T-helper 1 cell treated with Interleukin-12 subunit alpha and Interleukin-12 subunit beta and Interleukin-4 antibody, amounts not matched to agents 30 μg/mL and 1 μg/mL, for 36 hours (primary cell): ENCODE data around the gene RIPK4.
A peak's percentile ranks its signal among the peaks of the same experiment; 100 is the strongest.

ENCODE experiments used
- H3K27ac Mint-ChIP-seq: one replicate; pipeline ENCODE4 v1.8.0; 2021; ENCODE audit warnings: mild to moderate bottlenecking, mixed read lengths
- H3K27me3 Mint-ChIP-seq: one replicate; pipeline ENCODE4 v1.8.0; 2021; ENCODE audit warnings: low read depth, mixed read lengths
- H3K36me3 Mint-ChIP-seq: one replicate; pipeline ENCODE4 v1.8.0; 2021; ENCODE audit warnings: low read depth, mixed read lengths
- H3K4me1 Mint-ChIP-seq: one replicate; pipeline ENCODE4 v1.8.0; 2021; ENCODE audit warnings: low read depth, mixed read lengths
- H3K4me3 Mint-ChIP-seq: one replicate; pipeline ENCODE4 v1.8.0; 2021; ENCODE audit warnings: mild to moderate bottlenecking, moderate library complexity, mixed read lengths
- H3K9me3 Mint-ChIP-seq: one replicate; pipeline ENCODE4 v1.8.0; 2021; ENCODE audit warnings: mixed read lengths

Gene RIPK4

DNA sequence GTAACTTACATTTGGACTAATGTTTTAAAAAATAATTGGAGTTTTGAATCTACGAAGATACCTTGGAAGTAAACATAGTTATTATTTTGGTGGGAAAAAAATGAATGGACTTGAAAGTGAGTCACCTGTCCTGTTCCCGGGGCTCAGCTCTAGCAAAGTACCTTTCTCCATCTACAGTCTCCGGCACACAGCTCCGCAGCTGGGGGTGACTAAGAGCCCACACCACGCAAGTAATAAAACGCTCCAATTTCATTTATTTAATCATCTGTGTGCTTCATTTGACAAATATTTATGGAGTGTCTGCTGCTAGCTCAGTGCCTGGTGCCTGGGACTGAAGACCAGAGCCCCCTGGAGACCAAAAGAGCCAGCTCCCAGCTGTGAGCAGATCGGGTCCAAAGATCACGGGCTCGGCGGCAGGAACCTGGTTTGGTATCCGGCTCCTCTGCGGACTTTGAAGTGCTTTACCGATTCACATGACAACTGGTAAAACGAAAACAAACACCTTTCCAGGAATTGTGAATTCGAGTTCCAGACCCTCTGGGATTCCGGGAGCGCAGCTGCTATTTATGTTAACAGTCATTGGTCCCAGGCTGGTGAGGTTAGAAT, 1.7 kb upstream of the RIPK4 start:
- Mint-ChIP-seq H3K9me3 (no peaks in the 10 kb centered on the region), H3K27ac (no peak overlapping the region), H3K4me1 (peaks cover 21% of the 10 kb centered on the region), H3K36me3 (no peaks in the 10 kb centered on the region), H3K27me3 (peaks cover 79% of the 10 kb centered on the region), H3K4me3 (peak overlapping the region; percentile 73)

DNA sequence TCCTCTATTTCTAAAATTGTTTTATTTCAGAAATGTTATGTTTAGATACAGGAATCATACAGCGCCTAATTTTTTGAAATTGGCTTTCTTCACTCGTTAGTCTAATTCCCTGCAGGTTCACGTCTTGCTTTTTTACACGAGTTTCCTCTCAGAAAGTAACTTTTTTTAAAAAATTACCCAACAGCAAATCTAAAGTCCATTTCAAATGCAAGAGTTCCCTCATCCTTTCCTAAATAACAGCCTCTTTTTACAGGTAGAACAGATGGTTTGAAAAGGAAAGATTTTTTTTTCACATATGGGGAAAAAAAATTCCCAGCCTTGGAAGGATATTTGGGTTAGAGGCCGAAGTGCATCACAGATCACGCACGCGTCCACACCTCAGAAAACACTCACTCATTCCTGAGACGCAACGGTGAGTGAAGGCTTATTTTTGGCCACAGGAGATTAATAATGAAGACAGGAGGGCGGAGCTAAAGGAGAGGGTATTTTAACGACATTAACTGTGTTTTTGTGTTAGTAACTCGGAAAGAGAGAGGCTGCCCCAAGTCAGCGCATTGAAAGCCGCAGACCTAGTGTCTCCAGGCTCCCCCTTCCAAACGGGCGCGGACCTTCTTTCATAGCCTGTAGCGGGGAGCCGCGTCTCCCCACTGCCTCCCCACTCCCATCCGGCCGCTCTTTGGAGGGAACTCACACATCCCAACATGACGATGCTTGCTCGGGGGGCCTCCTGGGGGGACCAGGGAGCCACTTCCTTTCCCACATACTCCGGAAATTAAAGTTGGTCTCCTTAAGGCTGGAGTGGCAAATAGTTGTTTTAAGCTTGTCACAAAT, 969 bp upstream of the RIPK4 start:
- Mint-ChIP-seq H3K9me3 (no peaks in the 10 kb centered on the region), H3K4me1 (peaks cover 21% of the 10 kb centered on the region)

DNA sequence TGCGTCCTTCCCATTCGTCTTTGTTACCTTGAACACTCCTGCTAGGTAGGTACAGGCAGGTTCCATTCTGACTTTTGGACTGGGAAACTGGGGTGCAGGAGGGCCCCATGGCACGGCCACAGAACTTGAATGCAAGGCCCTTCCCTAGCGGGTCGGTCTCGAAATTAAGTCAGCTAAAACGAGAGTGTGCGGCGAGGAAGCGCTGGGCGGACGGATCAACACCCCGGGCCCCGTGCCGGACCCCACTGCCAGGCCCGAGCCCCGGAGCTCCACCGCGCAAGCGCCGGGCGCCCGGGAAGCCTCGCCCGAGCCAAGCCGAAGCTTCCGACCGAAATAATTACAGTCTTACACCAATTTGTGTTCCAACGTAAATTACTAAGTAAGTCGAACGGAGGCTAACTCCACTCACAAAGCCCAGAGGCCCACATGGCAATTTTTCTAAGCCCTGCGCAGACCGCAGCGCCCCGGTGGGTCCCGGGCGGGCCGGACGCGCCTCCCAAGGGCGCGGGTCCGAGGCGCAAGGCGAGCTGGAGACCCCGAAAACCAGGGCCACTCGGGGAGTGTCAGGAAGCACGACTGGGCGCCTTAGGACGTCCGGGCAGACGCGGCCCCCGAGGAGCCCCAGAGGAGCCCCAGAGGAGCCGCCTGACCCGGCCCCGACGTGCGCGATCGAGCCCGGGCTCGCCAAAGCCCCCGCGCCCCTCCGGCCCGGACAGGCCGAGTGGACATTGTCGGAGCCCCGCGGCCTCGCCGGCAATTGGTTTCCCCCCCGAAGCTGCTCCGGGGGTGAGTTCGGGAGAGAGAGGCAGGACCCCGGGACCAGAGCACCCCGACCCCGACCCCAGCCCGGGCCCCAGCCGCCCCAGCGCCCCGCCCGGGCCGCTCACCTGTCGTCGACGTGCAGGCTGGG, 624 bp downstream of the RIPK4 start:
- Mint-ChIP-seq H3K4me1 (peaks cover 24% of the 10 kb centered on the region), H3K27me3 (peaks cover 88% of the 10 kb centered on the region), H3K27ac (no peak overlapping the region), H3K36me3 (no peaks in the 10 kb centered on the region), H3K4me3 (no peak overlapping the region), H3K9me3 (no peaks in the 10 kb centered on the region)

More for the DNA sequence above, 969 bp upstream of the RIPK4 start:
- Mint-ChIP-seq H3K27me3 (peaks cover 81% of the 10 kb centered on the region), H3K4me3 (peak overlapping the region; percentile 73), H3K27ac (peak overlapping the region; percentile 18), H3K36me3 (no peaks in the 10 kb centered on the region)

DNA sequence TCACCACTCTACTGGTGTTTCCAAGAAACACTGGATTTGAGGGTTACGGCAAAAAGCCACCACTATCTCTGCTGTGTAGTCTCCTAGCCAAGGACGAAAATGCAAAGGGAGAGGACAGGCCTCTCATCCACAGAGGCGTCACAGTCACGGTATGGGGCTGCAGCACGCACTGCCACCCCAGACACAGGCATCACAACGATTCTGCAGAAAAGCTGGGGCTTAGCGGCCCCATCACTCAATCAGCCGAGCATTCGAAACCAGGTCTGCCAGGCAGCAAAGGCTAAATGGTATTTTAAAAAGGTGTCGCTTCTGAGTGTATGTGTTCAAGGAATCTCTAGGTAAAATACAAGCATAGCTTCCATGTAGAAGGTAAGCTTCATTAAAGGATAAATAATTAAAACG, 1.4 kb downstream of the RIPK4 start:
- H3K27me3 Mint-ChIP-seq, result peaks cover 89% of the 10 kb centered on the region
- H3K36me3 Mint-ChIP-seq, result no peaks in the 10 kb centered on the region
- no peaks in the 10 kb centered on the region for H3K9me3 Mint-ChIP-seq
- H3K27ac Mint-ChIP-seq, result no peak overlapping the region
- H3K4me3 Mint-ChIP-seq, result no peak overlapping the region
- peaks cover 25% of the 10 kb centered on the region for H3K4me1 Mint-ChIP-seq

DNA sequence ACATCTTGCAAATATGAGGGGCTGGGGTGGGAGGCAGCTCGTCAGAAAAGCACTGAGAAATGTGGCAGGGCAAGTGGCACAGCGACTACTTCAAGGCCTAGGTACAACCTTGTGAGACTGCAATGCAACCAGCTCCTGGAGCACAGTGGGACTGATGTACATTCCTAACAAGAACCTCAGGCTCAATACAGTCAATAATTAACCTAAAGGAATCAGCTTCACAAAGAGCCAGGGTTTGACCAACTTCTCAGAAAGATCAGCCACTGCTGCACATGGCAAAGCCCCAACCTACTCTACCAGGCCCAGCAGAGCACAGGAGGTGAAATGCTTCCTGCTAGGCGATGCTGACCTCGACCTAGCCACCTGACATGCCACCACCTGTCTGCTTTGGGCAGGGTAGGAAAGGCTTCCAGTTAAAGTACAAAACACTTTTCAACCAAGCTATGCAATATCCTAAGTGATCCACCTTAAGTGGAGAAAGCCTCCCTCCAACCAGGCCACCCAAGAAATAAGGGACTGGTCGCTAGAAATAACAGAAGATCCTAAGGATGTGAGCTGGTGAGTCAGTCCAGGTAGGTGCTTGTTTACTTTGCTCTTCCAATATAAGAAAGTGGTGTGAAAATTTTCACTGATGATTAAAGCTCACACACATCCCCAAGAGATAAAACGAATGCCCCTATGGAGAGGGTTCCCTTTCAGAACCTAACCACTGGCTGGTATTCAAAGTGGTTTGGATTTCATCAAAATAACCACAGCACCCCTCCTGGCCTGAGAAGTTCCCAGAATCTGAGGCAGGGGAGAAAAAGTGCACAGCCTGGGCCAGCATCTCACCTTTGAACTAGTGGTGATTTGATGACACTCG, 2.1 kb downstream of the RIPK4 start:
- Mint-ChIP-seq H3K27ac (no peak overlapping the region), H3K4me3 (no peak overlapping the region), H3K36me3 (no peaks in the 10 kb centered on the region), H3K27me3 (peaks cover 89% of the 10 kb centered on the region), H3K4me1 (peaks cover 25% of the 10 kb centered on the region), H3K9me3 (no peaks in the 10 kb centered on the region)

DNA sequence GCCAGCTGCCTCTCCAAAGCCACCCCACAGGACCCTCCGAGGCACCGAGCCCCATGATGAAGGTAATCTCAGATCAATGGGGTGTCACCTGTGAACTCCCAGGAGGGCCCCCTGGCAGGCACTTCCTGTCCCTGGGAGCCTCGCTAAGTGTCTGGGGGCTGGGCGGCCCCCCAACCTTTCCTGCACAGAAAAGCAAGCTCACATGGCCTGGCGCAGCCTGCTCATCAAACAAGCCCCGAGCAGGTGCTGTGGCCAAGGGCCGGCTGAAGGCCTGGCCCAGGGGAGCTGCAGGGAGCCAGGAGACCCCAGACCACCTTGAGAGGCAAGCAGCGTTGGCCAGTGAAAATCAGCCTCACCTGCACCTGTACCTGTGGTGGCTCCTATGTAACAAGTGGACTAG, 2.9 kb downstream of the RIPK4 start:
- Mint-ChIP-seq H3K9me3 (no peaks in the 10 kb centered on the region), H3K27me3 (peaks cover 84% of the 10 kb centered on the region), H3K36me3 (no peaks in the 10 kb centered on the region), H3K27ac (no peak overlapping the region), H3K4me1 (peaks cover 23% of the 10 kb centered on the region), H3K4me3 (no peak overlapping the region)

DNA sequence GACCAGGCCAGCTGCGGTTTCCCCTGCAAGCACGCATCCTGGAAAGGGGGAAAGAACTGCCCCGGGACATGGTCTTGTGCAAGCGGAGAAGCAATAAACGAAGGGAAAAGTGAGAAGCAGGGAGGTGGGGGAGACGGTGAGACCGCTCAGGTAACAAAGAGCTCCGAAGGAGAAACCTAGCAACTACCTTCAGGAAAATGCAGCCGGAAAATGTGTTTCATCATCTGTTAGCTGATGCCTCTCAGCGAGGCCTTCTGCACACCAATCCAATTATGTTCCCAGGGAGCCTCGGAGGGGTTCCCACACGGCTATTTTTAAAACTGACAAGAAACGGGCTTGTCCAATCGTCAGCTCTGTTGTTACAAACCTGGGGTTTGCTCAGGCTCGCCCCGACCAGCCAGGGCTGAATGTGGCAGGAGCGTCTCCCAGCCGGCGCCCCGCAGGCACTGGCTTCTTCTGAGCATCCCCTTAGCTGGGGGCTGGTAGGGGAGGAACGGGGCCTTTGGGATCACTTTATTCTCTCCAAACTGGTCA, 3.4 kb downstream of the RIPK4 start:
- Mint-ChIP-seq H3K9me3 (no peaks in the 10 kb centered on the region), H3K27ac (no peak overlapping the region), H3K4me3 (no peak overlapping the region), H3K36me3 (no peaks in the 10 kb centered on the region), H3K27me3 (peaks cover 79% of the 10 kb centered on the region), H3K4me1 (peaks cover 18% of the 10 kb centered on the region)

DNA sequence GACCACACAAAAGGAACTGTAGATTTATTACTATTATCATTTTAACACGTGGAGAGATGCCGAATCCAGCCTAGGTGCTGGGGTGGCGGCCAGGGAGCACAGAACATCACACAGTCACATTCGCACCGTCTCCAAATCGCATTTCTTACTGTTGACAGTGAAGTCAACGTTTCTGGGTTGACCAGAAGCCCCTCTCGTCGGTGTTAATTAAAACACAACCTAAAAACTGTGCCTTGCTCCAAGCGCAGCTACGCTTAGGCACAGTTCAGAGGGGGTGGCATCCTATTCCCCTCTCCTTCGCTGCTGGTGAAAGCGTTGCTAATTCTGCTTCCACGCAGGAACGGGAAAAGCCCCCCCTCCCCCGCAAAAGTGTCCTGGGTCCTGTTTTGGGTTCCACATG, 4.1 kb downstream of the RIPK4 start:
- peaks cover 72% of the 10 kb centered on the region for H3K27me3 Mint-ChIP-seq
- H3K36me3 Mint-ChIP-seq, result no peaks in the 10 kb centered on the region
- H3K4me1 Mint-ChIP-seq, result peaks cover 12% of the 10 kb centered on the region
- no peak overlapping the region for H3K27ac Mint-ChIP-seq
- no peaks in the 10 kb centered on the region for H3K9me3 Mint-ChIP-seq
- no peak overlapping the region for H3K4me3 Mint-ChIP-seq

DNA sequence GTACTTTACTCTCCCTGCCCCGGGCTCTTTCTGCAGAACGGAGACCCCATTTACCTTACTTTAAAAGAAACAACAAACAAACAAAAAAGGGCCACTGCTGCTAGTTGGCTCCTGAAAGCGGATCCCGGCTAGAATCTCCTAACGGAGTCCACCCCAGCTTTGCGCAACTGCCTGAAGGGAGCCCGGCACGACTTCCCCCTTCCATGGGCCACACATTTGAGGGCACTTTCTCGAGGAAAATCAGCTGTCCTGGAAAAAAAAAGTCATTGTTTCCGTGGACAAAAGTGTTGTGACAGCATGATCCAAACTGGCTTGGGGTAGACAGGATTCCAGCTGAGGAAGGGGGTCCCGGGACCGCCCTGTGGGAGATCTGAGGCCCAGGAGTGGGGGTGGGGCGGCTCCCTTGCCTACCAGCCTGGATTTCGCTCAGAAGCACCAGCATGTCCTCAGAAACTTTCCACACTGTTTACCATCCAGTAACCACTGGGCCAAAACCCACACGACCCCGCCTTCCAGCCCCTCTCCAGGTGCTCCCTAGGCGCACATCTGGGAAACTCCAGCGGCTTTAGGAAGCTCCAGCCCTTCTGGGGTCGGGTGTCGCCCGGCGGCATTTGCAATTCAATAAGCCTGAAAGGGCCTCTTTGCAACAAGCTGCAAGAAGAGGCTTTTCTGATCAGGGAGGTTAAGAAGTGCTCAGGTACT, 4.8 kb downstream of the RIPK4 start:
- peaks cover 5% of the 10 kb centered on the region for H3K4me1 Mint-ChIP-seq
- H3K36me3 Mint-ChIP-seq, result no peaks in the 10 kb centered on the region
- H3K9me3 Mint-ChIP-seq, result no peaks in the 10 kb centered on the region
- H3K27me3 Mint-ChIP-seq, result peaks cover 65% of the 10 kb centered on the region
- H3K27ac Mint-ChIP-seq, result no peak overlapping the region
- H3K4me3 Mint-ChIP-seq, result no peak overlapping the region

DNA sequence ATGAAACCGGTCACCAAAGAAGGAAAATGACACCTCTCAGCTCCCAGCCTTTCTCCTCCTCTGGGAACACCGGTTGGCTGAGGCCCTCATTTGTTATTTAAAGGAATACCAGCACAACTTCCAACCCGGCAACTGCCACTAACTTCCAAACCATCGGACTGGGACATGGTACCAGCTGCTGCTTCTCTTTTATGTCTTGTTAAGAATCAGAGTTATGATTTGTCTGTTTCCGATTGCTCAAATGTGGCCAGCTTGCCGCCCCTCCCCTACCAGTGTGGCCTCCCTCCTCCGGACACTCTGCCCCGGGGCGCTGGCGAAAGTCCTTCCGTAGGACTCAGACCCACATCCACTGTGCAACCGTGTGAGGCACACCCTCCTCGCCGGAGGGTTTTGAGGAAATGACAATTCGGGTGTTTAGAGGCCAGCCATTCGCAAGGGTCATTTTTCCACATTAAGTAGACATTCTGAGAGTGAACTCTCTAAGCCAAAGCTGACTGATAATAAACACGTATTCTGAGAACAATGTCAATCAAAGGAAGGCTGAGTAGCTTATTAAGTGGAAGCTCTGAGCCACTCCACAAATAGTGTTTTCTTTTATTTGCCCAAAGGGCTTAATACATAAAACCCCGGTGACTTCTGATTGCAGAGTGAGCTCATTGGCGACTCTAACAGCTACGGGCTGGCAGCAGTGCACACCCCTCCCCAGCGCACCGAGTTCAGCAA, 5.5 kb downstream of the RIPK4 start:
- Mint-ChIP-seq H3K4me3 (no peak overlapping the region), H3K27me3 (peaks cover 62% of the 10 kb centered on the region), H3K9me3 (no peaks in the 10 kb centered on the region), H3K27ac (no peak overlapping the region), H3K4me1 (peaks cover 4% of the 10 kb centered on the region), H3K36me3 (no peaks in the 10 kb centered on the region)

DNA sequence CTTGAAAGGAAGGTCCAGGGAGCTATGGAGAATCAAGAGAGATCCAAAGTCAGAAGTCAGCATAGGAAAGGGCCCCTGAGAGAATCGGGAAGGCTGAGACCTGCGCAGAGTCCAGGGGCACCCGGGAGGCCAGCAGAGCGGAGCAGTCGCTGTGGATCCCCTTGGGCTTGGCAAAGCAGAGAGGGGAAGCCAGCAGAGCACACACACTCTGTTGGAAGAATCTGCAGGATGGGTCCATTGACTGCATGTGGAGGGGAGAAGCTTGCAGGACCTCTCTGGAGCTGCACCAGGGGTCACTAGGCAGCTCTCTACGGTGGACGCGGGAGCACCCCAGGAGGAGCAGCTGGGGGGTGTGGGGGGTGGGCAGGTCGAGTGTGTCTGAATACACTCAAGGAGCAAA, 6.4 kb downstream of the RIPK4 start:
- no peak overlapping the region for H3K4me3 Mint-ChIP-seq
- H3K27me3 Mint-ChIP-seq, result peaks cover 56% of the 10 kb centered on the region
- H3K4me1 Mint-ChIP-seq, result peaks cover 4% of the 10 kb centered on the region
- H3K9me3 Mint-ChIP-seq, result no peaks in the 10 kb centered on the region
- H3K27ac Mint-ChIP-seq, result no peak overlapping the region
- H3K36me3 Mint-ChIP-seq, result no peaks in the 10 kb centered on the region

DNA sequence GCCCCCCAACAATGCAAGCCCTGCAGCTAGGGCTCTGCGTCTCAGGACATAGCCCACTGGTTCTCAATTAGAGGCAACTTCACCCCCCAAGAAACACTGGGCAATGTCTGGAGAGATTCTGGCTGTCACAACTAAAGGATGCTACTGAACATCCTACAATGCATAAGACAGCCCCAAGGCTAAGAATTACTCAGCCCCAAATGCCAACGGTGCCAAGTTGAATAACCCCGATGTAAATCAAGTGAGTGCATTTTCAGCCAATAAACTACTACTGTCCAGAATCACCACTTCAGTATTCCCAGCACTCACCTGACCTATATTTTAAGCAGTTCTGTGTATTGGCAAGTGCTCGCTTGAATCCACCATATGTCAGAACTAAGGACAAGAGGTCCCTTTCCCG, 6.9 kb downstream of the RIPK4 start:
- H3K36me3 Mint-ChIP-seq, result no peaks in the 10 kb centered on the region
- H3K4me1 Mint-ChIP-seq, result peaks cover 4% of the 10 kb centered on the region
- no peaks in the 10 kb centered on the region for H3K9me3 Mint-ChIP-seq
- no peak overlapping the region for H3K27ac Mint-ChIP-seq
- peaks cover 51% of the 10 kb centered on the region for H3K27me3 Mint-ChIP-seq
- H3K4me3 Mint-ChIP-seq, result no peak overlapping the region
